GM12878 (cell line): ENCODE results near the gene NADSYN1. TPM values are rescaled to one million over a fixed set of nuclear protein-coding genes. Genes with fewer than 3 reads are reported as not detected.

Experiments
- BCLAF1 ChIP-seq: fragments of 450-650 bp; IDR thresholded peaks from 2 replicates; pipeline ENCODE4 v1.6.1; 2017; ENCODE audit warnings: antibody characterized with exemption, mild to moderate bottlenecking, moderate library complexity
- CREB1 ChIP-seq: IDR thresholded peaks from 2 replicates; pipeline ENCODE4 v1.6.1; 2012; ENCODE audit warnings: low read depth, mild to moderate bottlenecking, inconsistent platforms
- ELK1 ChIP-seq: IDR thresholded peaks from 2 replicates; pipeline ENCODE4 v1.6.1; 2012; ENCODE audit warnings: low read depth, low read length, improper control_type of control experiment
- FOXK2 ChIP-seq: fragments of 450-650 bp; IDR thresholded peaks from 2 replicates; pipeline ENCODE4 v1.6.1; 2017; ENCODE audit warnings: mild to moderate bottlenecking, moderate library complexity
- GATAD2B ChIP-seq: fragments of 450-650 bp; conservative IDR thresholded peaks from 2 replicates; pipeline ENCODE4 v1.6.1; 2017; ENCODE audit warnings: low read depth, mild to moderate bottlenecking, moderate library complexity
- IRF4 ChIP-seq: IDR thresholded peaks from 2 replicates; pipeline ENCODE4 v1.6.1; 2011; ENCODE audit warnings: low read depth, low read length
- NFXL1 ChIP-seq: fragments of 450-650 bp; IDR thresholded peaks from 2 replicates; pipeline ENCODE4 v1.6.1; 2017; ENCODE audit warnings: antibody characterized with exemption, mild to moderate bottlenecking, borderline replicate concordance
- NRF1 ChIP-seq: conservative IDR thresholded peaks from 2 replicates; pipeline ENCODE4 v1.6.1; 2011; ENCODE audit warnings: mild to moderate bottlenecking, low read depth, low read length, improper control_type of control experiment
- PML ChIP-seq: IDR thresholded peaks from 2 replicates; pipeline ENCODE4 v1.6.1; 2012; ENCODE audit warnings: low read length, inconsistent platforms
- POLR2AphosphoS2 ChIP-seq: IDR thresholded peaks from 2 replicates; pipeline ENCODE4 v1.6.1; 2011; ENCODE audit warnings: low read depth, mild to moderate bottlenecking, low read length, improper control_type of control experiment, moderate library complexity
- POU2F2 ChIP-seq: IDR thresholded peaks from 3 replicates; pipeline ENCODE4 v1.6.1; 2011; ENCODE audit warnings: low read depth, mild to moderate bottlenecking, low read length, borderline replicate concordance
- PRDM15 ChIP-seq: fragments of 450-650 bp; formaldehyde crosslinking; IDR thresholded peaks from 2 replicates; pipeline ENCODE4 v1.4.0; 2020; ENCODE audit warnings: mild to moderate bottlenecking, moderate library complexity
- RAD21 ChIP-seq: IDR thresholded peaks from 2 replicates; pipeline ENCODE4 v1.6.1; 2011; ENCODE audit warnings: mild to moderate bottlenecking, low read depth, low read length, moderate library complexity; ENCODE audit not compliant: insufficient read depth
- RBBP5 ChIP-seq: fragments of 200-600 bp; sonication (generic); conservative IDR thresholded peaks from 2 replicates; pipeline ENCODE4 v1.6.1; 2016
- RCOR1 ChIP-seq: conservative IDR thresholded peaks from 2 replicates; pipeline ENCODE4 v1.6.1; 2012; ENCODE audit warnings: low read depth, low read length, improper control_type of control experiment
- RELB ChIP-seq: fragments of 450-650 bp; IDR thresholded peaks from 2 replicates; pipeline ENCODE4 v1.6.1; 2017; ENCODE audit warnings: low read depth, mild to moderate bottlenecking, moderate library complexity
- STAT1 ChIP-seq: fragments of 450-650 bp; conservative IDR thresholded peaks from 2 replicates; pipeline ENCODE4 v1.6.1; 2014; ENCODE audit warnings: antibody characterized with exemption, mild to moderate bottlenecking
- SUPT20H ChIP-seq: IDR thresholded peaks from 2 replicates; pipeline ENCODE4 v1.6.1; 2011; ENCODE audit warnings: low read depth, mild to moderate bottlenecking, low read length, moderate library complexity, borderline replicate concordance; ENCODE audit not compliant: control insufficient read depth
- TARDBP ChIP-seq: IDR thresholded peaks from 2 replicates; pipeline ENCODE4 v1.6.1; 2016; ENCODE audit warnings: borderline replicate concordance
- TCF12 ChIP-seq: IDR thresholded peaks from 2 replicates; pipeline ENCODE4 v1.6.1; 2011; ENCODE audit warnings: low read depth, mild to moderate bottlenecking, low read length
- ZNF24 ChIP-seq: fragments of 450-650 bp; IDR thresholded peaks from 2 replicates; pipeline ENCODE4 v1.6.1; 2017; ENCODE audit warnings: antibody characterized with exemption, mild to moderate bottlenecking
- ZNF274 ChIP-seq: IDR thresholded peaks from one replicate; pipeline ENCODE4 v1.8.0; 2011; ENCODE audit not compliant: insufficient read length, insufficient read depth
- polyA plus RNA-seq, 11 experiments: library from polyadenylated mRNA; depleted of rRNA in 4 of 11; unstranded in 6 of 11; stranded (reverse) in 5 of 11; fragments of >200 nt; fragmentation: Nextera tagmentation in 4 of 11; fragmentation: Illumina TruSeq in 1 of 11; extraction: Ambion mirVana in 4 of 11; extraction: Trizol in 1 of 11; gene quantifications; 1 replicate in 1 of 11; 2 replicates in 10 of 11; pipeline versions ENCODE4 v1.2.1 to v1.2.3, GENCODE V29; 2011 to 2016; ENCODE audit warnings: inconsistent platforms in 2 of 11, missing spikeins in 2 of 11, low read depth in 1 of 11
- total RNA-seq, 4 experiments: library from RNA; depleted of rRNA in 3 of 4; stranded (reverse); fragments of >200 nt in 3 of 4; fragmentation: Illumina TruSeq in 1 of 4; extraction: Trizol in 1 of 4; gene quantifications; 2 replicates each; pipeline versions ENCODE4 v1.2.1 to v1.2.3, GENCODE V29; 2013 to 2021

The NADSYN1 gene
- total and polyA plus RNA-seq, 10 of the 15 experiments (the other 5 are each of a cell fraction or from before 2014, with no cell fraction given): 12.2 to 90.2 (median 69.5) TPM

DNA sequence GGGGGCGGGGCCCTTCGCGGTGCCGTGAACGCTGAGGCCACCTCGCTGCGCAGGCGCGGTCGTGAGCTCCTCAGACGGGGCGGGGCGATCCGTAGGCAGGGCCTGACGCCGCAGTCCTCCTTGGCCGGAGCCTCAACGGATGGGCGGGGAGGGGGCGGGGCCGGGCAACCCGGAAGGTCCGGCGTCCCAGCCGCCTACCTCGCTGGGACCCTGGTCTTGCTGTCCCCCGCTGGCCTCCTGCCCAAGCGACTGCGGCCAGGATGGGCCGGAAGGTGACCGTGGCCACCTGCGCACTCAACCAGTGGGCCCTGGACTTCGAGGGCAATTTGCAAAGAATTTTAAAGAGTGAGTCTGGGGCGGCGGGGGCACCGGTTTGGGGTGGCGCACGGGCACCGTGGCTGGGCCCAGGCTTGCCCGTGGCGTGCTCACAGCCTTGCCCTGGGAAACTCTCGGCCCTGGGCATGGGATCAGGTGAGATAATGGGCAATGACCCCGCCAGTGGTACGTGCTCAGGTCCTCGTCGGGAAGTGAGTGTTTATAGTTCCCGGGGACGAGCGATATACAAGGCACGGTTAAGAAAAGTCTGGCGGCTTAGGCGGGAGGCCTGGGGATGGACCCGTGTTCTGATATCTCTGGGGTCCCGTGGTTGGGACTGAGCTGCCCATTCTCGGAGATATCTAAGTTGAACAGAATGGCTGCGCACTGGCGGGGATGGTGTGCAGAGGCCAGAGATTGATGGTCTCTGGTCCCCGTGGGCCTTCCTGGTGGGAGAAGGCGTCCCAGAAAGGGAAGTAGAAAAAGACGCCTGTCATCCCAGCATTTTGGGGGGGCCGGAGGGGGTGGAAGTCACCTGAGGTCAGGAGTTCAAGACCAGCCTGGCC lies at the start of gene NADSYN1 (continued):
- peak; percentile 29; the same call in 1 of the 3 replicates for TF ChIP-seq POU2F2
- TF ChIP-seq ELK1: no peak
- TF ChIP-seq RCOR1: no peak
- TF ChIP-seq RBBP5: no peak
- no peak for TF ChIP-seq TCF12
- no peak for TF ChIP-seq FOXK2
- no peak for TF ChIP-seq NFXL1
- no peak for TF ChIP-seq RAD21
- TF ChIP-seq NRF1: peak; percentile 48
- TF ChIP-seq IRF4: no peak
- TF ChIP-seq ZNF24: no peak
- no peak for TF ChIP-seq PRDM15
- no peak; the same call in 1 of the 2 replicates for TF ChIP-seq PML
- TF ChIP-seq CREB1: 0 out of 2 replicates have a peak, but pooled peaks have one; percentile 26
- TF ChIP-seq SUPT20H: no peak
- TF ChIP-seq STAT1: no peak
- no peak for TF ChIP-seq BCLAF1
- TF ChIP-seq GATAD2B: peak; percentile 50; the same call in 1 of the 2 replicates
- TF ChIP-seq ZNF274: no peak
- TF ChIP-seq TARDBP: no peak
- no peak for TF ChIP-seq RELB
- TF ChIP-seq POLR2AphosphoS2: 0 out of 2 replicates have a peak, but pooled peaks have one; percentile 53
